ENCODE data around the gene ORC6.

The ORC6 gene

GRCh38 chr16:46650254-46650623 lies 39.2 kb upstream of the ORC6 start:
- no peaks in the 10 kb centered on the region for H3K9me3 ChIP-seq (ENCODE audit: control insufficient read depth, insufficient read depth, low read length)
- H3K4me2 ChIP-seq (ENCODE audit: low read length), result no peak overlapping the region
- H3K27me3 ChIP-seq (ENCODE audit: control insufficient read depth, low read length), result no peaks in the 10 kb centered on the region
- H3K27ac ChIP-seq (ENCODE audit: low read depth, low read length), result no peak overlapping the region
- H3K4me1 ChIP-seq (ENCODE audit: control insufficient read depth, low read length), result no peaks in the 10 kb centered on the region
- no peak overlapping the region for H3K4me3 ChIP-seq (ENCODE audit: low read length)
- no peaks in the 10 kb centered on the region for H3K36me3 ChIP-seq (ENCODE audit: control insufficient read depth, low read length)
- H3K79me2 ChIP-seq (ENCODE audit: control insufficient read depth, low read length), result no peaks in the 10 kb centered on the region
- no peaks in the 10 kb centered on the region for H3F3A ChIP-seq (ENCODE audit: control insufficient read depth, insufficient read depth)
- H3K9me2 ChIP-seq (replicated peaks; ENCODE audit: control insufficient read depth, low read length), result no peaks in the 10 kb centered on the region
- no peaks in the 10 kb centered on the region for H4K20me1 ChIP-seq (ENCODE audit: control insufficient read depth, insufficient read depth, low read depth, low read length)
- no peak for TF ChIP-seq EZH2phosphoT487 (IDR thresholded peaks at IDR 0.05; ENCODE audit: borderline replicate concordance, low read length)
- TF ChIP-seq, protein P1, sequence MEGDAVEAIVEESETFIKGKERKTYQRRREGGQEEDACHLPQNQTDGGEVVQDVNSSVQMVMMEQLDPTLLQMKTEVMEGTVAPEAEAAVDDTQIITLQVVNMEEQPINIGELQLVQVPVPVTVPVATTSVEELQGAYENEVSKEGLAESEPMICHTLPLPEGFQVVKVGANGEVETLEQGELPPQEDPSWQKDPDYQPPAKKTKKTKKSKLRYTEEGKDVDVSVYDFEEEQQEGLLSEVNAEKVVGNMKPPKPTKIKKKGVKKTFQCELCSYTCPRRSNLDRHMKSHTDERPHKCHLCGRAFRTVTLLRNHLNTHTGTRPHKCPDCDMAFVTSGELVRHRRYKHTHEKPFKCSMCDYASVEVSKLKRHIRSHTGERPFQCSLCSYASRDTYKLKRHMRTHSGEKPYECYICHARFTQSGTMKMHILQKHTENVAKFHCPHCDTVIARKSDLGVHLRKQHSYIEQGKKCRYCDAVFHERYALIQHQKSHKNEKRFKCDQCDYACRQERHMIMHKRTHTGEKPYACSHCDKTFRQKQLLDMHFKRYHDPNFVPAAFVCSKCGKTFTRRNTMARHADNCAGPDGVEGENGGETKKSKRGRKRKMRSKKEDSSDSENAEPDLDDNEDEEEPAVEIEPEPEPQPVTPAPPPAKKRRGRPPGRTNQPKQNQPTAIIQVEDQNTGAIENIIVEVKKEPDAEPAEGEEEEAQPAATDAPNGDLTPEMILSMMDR (IDR thresholded peaks at IDR 0.05; ENCODE audit: low read depth, low read length, poor library complexity, severe bottlenecking), result no peak

DNA sequence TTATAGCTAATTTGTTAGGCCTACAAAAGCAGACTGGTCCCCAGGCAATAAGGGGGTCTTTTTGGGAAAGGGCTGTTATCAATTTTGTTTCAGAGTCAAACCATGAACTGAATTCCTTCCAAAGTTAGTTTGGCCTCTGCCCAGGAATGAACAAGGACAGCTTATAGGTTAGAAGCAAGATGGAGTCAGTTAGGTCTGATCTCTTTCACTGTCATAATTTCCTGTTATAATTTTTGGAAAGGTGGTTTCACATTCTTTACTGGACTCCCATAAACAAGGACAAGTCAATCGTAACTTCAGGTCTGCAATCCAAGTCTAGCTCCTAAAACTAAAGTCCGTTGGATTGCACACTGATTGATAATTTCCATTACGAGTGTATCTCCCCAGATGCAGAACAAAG lies 38.2 kb upstream of the ORC6 start:
- Histone ChIP-seq H3K9me2 (replicated peaks; ENCODE audit: control insufficient read depth, low read length) (no peaks in the 10 kb centered on the region), H3K36me3 (ENCODE audit: control insufficient read depth, low read length) (no peaks in the 10 kb centered on the region), H3K4me3 (ENCODE audit: low read length) (no peak overlapping the region), H3K27ac (ENCODE audit: low read depth, low read length) (no peak overlapping the region), H3F3A (ENCODE audit: control insufficient read depth, insufficient read depth) (no peaks in the 10 kb centered on the region), H3K27me3 (ENCODE audit: control insufficient read depth, low read length) (no peaks in the 10 kb centered on the region), H3K79me2 (ENCODE audit: control insufficient read depth, low read length) (no peaks in the 10 kb centered on the region), H3K4me2 (ENCODE audit: low read length) (no peak overlapping the region), H4K20me1 (ENCODE audit: control insufficient read depth, insufficient read depth, low read depth, low read length) (no peaks in the 10 kb centered on the region), H3K9me3 (ENCODE audit: control insufficient read depth, insufficient read depth, low read length) (no peaks in the 10 kb centered on the region), H3K4me1 (ENCODE audit: control insufficient read depth, low read length) (no peaks in the 10 kb centered on the region)
- no peak for TF ChIP-seq EZH2phosphoT487 (IDR thresholded peaks at IDR 0.05; ENCODE audit: borderline replicate concordance, low read length)
- TF ChIP-seq, protein P1 (IDR thresholded peaks at IDR 0.05; ENCODE audit: low read depth, low read length, poor library complexity, severe bottlenecking), result no peak

- peaks cover 54% of the 10 kb centered on the region for H3K36me3 ChIP-seq (ENCODE audit: control insufficient read depth, low read length)
- H3K9me3 ChIP-seq (ENCODE audit: control insufficient read depth, insufficient read depth, low read length), result no peaks in the 10 kb centered on the region
- H4K20me1 ChIP-seq (ENCODE audit: control insufficient read depth, insufficient read depth, low read depth, low read length), result no peaks in the 10 kb centered on the region
- peaks cover 3% of the 10 kb centered on the region for H3F3A ChIP-seq (ENCODE audit: control insufficient read depth, insufficient read depth)
- peak overlapping the region; percentile 11; the same call in 1 of the 2 replicates for H3K27ac ChIP-seq (ENCODE audit: low read depth, low read length)
- H3K9me2 ChIP-seq (replicated peaks; ENCODE audit: control insufficient read depth, low read length), result no peaks in the 10 kb centered on the region
- H3K4me3 ChIP-seq (ENCODE audit: low read length), result no peak overlapping the region
- H3K27me3 ChIP-seq (ENCODE audit: control insufficient read depth, low read length), result no peaks in the 10 kb centered on the region
- TF ChIP-seq EZH2phosphoT487 (IDR thresholded peaks at IDR 0.05; ENCODE audit: borderline replicate concordance, low read length), result no peak
- TF ChIP-seq, protein P1 (IDR thresholded peaks at IDR 0.05; ENCODE audit: low read depth, low read length, poor library complexity, severe bottlenecking), result no peak
- H3K4me2 ChIP-seq (ENCODE audit: low read length), result peak overlapping the region; percentile 33
- H3K4me1 ChIP-seq (ENCODE audit: control insufficient read depth, low read length), result peaks cover 20% of the 10 kb centered on the region
- H3K79me2 ChIP-seq (ENCODE audit: control insufficient read depth, low read length), result no peaks in the 10 kb centered on the region
Measured at GRCh38 chr16:46658925-46659324, 30.5 kb upstream of the ORC6 start.

GRCh38 chr16:46662123-46662522 lies 27.3 kb upstream of the ORC6 start:
- Histone ChIP-seq H3K4me3 (ENCODE audit: low read length) (no peak overlapping the region), H3K79me2 (ENCODE audit: control insufficient read depth, low read length) (no peaks in the 10 kb centered on the region), H4K20me1 (ENCODE audit: control insufficient read depth, insufficient read depth, low read depth, low read length) (no peaks in the 10 kb centered on the region), H3K36me3 (ENCODE audit: control insufficient read depth, low read length) (peaks cover 72% of the 10 kb centered on the region), H3K4me1 (ENCODE audit: control insufficient read depth, low read length) (peaks cover 20% of the 10 kb centered on the region), H3K27ac (ENCODE audit: low read depth, low read length) (no peak overlapping the region), H3K27me3 (ENCODE audit: control insufficient read depth, low read length) (no peaks in the 10 kb centered on the region), H3K4me2 (ENCODE audit: low read length) (no peak overlapping the region), H3K9me2 (replicated peaks; ENCODE audit: control insufficient read depth, low read length) (no peaks in the 10 kb centered on the region), H3F3A (ENCODE audit: control insufficient read depth, insufficient read depth) (peaks cover 3% of the 10 kb centered on the region), H3K9me3 (ENCODE audit: control insufficient read depth, insufficient read depth, low read length) (no peaks in the 10 kb centered on the region)
- TF ChIP-seq EZH2phosphoT487 (IDR thresholded peaks at IDR 0.05; ENCODE audit: borderline replicate concordance, low read length), result no peak
- TF ChIP-seq, protein P1 (IDR thresholded peaks at IDR 0.05; ENCODE audit: low read depth, low read length, poor library complexity, severe bottlenecking), result no peak
